Activated CD4-positive, alpha-beta T cell treated with anti-CD3 and anti-CD28 coated beads, Interleukin-10, Interleukin-2, amounts not matched to agents 100 ng/mL and 50 ng/mL, durations not matched to agents 16 hours and 8 hours (primary cell): Measurements from ENCODE around the gene NOP58.
"Not testable (repeated sequence)": the region's sequence is repeated elsewhere in the genome, so short reads cannot be mapped to it uniquely, and the experiment has no call there.

Experiments used
- DNase-seq: peaks from one replicate; pipeline ENCODE4 v3.0.0-alpha.2; 2020

Gene NOP58

GRCh38 chr2:202265467-202266277 is at the start of gene NOP58:
Gene NOP58, plus strand, starts transcription at chr2:202265763. Its CDS starts 179 bp downstream, at chr2:202265942.
- peak; percentile 97 for DNase-seq

GRCh38 chr2:202221873-202222272 is 43.7 kb upstream of the NOP58 start:
- DNase-seq: no peak

- DNase-seq: peak; percentile 23
Measured at GRCh38 chr2:202237787-202238233, 27.8 kb upstream of the NOP58 start.

- peak; percentile 95 for DNase-seq
Measured at GRCh38 chr2:202238234-202239197, 27.0 kb upstream of the NOP58 start, which contains the start of gene SUMO1. Gene SUMO1, minus strand, starts transcription at chr2:202238597. Its CDS starts 146 bp downstream, at chr2:202238451.

- DNase-seq: not testable (repeated sequence)
Measured at GRCh38 chr2:202247710-202248109, 17.9 kb upstream of the NOP58 start.

GRCh38 chr2:202249521-202250253 is 15.9 kb upstream of the NOP58 start:
- DNase-seq: no peak

GRCh38 chr2:202251494-202251893 is 14.1 kb upstream of the NOP58 start:
- DNase-seq: no peak

- DNase-seq: no peak
Measured at GRCh38 chr2:202261531-202261930, 4.0 kb upstream of the NOP58 start.

- DNase-seq: peak; percentile 49
Measured at GRCh38 chr2:202267495-202267894, 1.9 kb downstream of the NOP58 start.

GRCh38 chr2:202269585-202269984 is 4.0 kb downstream of the NOP58 start:
- peak; percentile 50 for DNase-seq

- peak; percentile 21 for DNase-seq
Measured at GRCh38 chr2:202270487-202270886, 4.9 kb downstream of the NOP58 start.

- peak; percentile 41 for DNase-seq
Measured at GRCh38 chr2:202276078-202276720, 10.6 kb downstream of the NOP58 start.

GRCh38 chr2:202278036-202278760 is 12.6 kb downstream of the NOP58 start:
- DNase-seq: peak; percentile 78

- DNase-seq: no peak
Measured at GRCh38 chr2:202278944-202279343, 13.4 kb downstream of the NOP58 start.

- no peak for DNase-seq
Measured at GRCh38 chr2:202286595-202286994, 21.0 kb downstream of the NOP58 start.

- DNase-seq: no peak
Measured at GRCh38 chr2:202289394-202290204, 24.0 kb downstream of the NOP58 start.

- DNase-seq: no peak
Measured at GRCh38 chr2:202290316-202290715, 24.8 kb downstream of the NOP58 start.

GRCh38 chr2:202290970-202291369 is 25.4 kb downstream of the NOP58 start:
- no peak for DNase-seq

- peak; percentile 64 for DNase-seq
Measured at GRCh38 chr2:202299712-202300111, 34.1 kb downstream of the NOP58 start.

GRCh38 chr2:202306034-202306433 is 40.5 kb downstream of the NOP58 start:
- DNase-seq: no peak

- DNase-seq: no peak
Measured at GRCh38 chr2:202307690-202308089, 42.1 kb downstream of the NOP58 start.
